Stimulated activated naive CD8-positive, alpha-beta T cell treated with anti-CD3 and anti-CD28 coated beads, Interleukin-15, Interleukin-2, amounts not matched to agents 100 ng/mL and 50 ng/mL, for 24 hours (primary cell): ENCODE results near the gene NBEA.

Source experiments
- H3K27ac Mint-ChIP-seq: one replicate; pipeline ENCODE4 v1.8.0; 2021; ENCODE audit warnings: mild to moderate bottlenecking, mixed read lengths
- H3K27me3 Mint-ChIP-seq: one replicate; pipeline ENCODE4 v1.8.0; 2021; ENCODE audit warnings: mixed read lengths
- H3K36me3 Mint-ChIP-seq: one replicate; pipeline ENCODE4 v1.8.0; 2021; ENCODE audit warnings: low read depth, mixed read lengths
- H3K4me1 Mint-ChIP-seq: one replicate; pipeline ENCODE4 v1.8.0; 2021; ENCODE audit warnings: low read depth, mixed read lengths
- H3K4me3 Mint-ChIP-seq: one replicate; pipeline ENCODE4 v1.8.0; 2021; ENCODE audit warnings: mild to moderate bottlenecking, mixed read lengths
- H3K9me3 Mint-ChIP-seq: one replicate; pipeline ENCODE4 v1.8.0; 2021; ENCODE audit warnings: mixed read lengths

The NBEA gene

DNA sequence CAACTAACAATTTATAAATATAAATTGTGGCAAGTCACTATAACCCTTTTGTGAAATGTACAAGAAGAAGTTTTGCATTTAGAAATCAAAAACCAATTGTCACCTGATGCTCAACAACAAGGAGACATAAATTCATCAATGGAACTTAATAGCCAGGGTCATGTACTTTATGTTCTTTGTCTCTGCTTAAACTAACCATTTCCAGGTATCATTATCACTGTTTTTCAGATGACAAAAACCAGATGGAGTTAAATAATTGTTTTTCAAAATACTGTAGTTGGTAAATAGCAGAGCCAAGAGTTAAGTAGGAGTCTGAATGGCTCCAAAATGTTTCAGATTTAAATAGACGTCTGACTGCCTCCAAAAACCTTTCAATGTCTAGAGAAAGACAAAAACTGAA, 606.7 kb downstream of the NBEA start:
- Mint-ChIP-seq H3K9me3 (no peaks in the 10 kb centered on the region), H3K4me3 (no peak overlapping the region), H3K4me1 (no peaks in the 10 kb centered on the region), H3K27ac (no peak overlapping the region), H3K27me3 (no peaks in the 10 kb centered on the region), H3K36me3 (no peaks in the 10 kb centered on the region)

- Mint-ChIP-seq H3K4me3 (no peak overlapping the region), H3K9me3 (no peaks in the 10 kb centered on the region), H3K4me1 (no peaks in the 10 kb centered on the region), H3K27me3 (no peaks in the 10 kb centered on the region), H3K27ac (no peak overlapping the region), H3K36me3 (no peaks in the 10 kb centered on the region)
Measured at GRCh38 chr13:35549481-35549880, 607.4 kb downstream of the NBEA start.

DNA sequence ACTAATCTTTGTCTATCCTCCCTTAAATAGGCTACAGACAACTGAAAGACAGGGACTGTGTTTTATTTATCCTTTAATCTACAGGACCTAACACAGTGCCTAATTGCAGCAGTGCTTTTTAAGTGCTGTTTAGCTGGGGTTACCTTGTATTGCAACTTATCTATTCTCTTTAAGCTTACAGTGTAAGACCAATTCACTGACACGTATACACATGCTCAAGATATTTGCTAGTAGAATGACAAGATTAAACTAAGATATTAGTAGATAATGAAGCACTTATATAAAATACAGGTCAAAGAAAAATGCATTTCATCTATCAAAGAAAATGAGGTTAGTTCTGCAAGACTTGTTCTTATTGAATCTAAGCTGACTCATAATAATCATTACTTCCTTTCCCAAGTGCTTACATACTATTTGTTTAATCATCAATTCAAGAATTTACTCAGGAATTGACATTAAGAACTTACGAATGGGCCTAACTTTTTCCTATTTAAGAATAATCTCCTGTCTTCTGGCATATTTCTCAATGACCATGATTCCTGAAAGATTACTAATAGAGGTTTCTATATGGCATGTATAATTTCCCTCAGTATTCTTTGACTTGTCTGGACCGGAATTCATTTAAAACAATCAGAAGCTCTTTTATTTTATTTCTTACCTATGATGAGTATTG, 610.2 kb downstream of the NBEA start:
- no peak overlapping the region for H3K4me3 Mint-ChIP-seq
- H3K27ac Mint-ChIP-seq = no peak overlapping the region
- H3K9me3 Mint-ChIP-seq = no peaks in the 10 kb centered on the region
- no peaks in the 10 kb centered on the region for H3K27me3 Mint-ChIP-seq
- no peaks in the 10 kb centered on the region for H3K4me1 Mint-ChIP-seq
- no peaks in the 10 kb centered on the region for H3K36me3 Mint-ChIP-seq

GRCh38 chr13:35554972-35555623, 613.0 kb downstream of the NBEA start:
- Mint-ChIP-seq H3K4me3 (no peak overlapping the region), H3K36me3 (no peaks in the 10 kb centered on the region), H3K9me3 (no peaks in the 10 kb centered on the region), H3K4me1 (no peaks in the 10 kb centered on the region), H3K27me3 (no peaks in the 10 kb centered on the region), H3K27ac (no peak overlapping the region)

- H3K27ac Mint-ChIP-seq = no peak overlapping the region
- H3K4me1 Mint-ChIP-seq = no peaks in the 10 kb centered on the region
- H3K4me3 Mint-ChIP-seq = no peak overlapping the region
- H3K9me3 Mint-ChIP-seq = no peaks in the 10 kb centered on the region
- no peaks in the 10 kb centered on the region for H3K36me3 Mint-ChIP-seq
- no peaks in the 10 kb centered on the region for H3K27me3 Mint-ChIP-seq
Measured at GRCh38 chr13:35557475-35557874, 615.4 kb downstream of the NBEA start.

DNA sequence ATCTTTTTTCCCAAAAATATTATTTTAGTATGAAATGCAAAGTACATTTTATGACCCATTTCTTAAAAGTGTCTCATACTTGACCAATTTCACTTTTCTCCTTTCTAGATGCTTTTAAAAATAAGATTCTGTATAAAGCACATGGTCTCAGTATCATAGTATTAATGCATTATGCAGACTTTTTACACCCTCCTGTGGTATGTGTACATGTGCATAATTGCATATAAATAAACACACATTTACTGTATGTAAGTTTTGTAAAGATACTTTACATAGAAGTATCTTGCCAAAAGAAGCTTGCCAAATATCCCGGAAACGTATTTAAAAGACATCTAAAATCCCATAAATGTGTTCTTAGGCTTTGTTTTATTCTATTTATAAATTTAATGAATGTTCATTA, 619.5 kb downstream of the NBEA start:
- Mint-ChIP-seq H3K9me3 (no peaks in the 10 kb centered on the region), H3K27me3 (no peaks in the 10 kb centered on the region), H3K4me1 (no peaks in the 10 kb centered on the region), H3K4me3 (no peak overlapping the region), H3K27ac (no peak overlapping the region), H3K36me3 (no peaks in the 10 kb centered on the region)

- Mint-ChIP-seq H3K9me3 (no peaks in the 10 kb centered on the region), H3K4me3 (no peak overlapping the region), H3K27me3 (no peaks in the 10 kb centered on the region), H3K4me1 (no peaks in the 10 kb centered on the region), H3K27ac (no peak overlapping the region), H3K36me3 (no peaks in the 10 kb centered on the region)
Measured at GRCh38 chr13:35565273-35565672, 623.2 kb downstream of the NBEA start.

- H3K4me3 Mint-ChIP-seq = no peak overlapping the region
- H3K27me3 Mint-ChIP-seq = no peaks in the 10 kb centered on the region
- no peak overlapping the region for H3K27ac Mint-ChIP-seq
- no peaks in the 10 kb centered on the region for H3K4me1 Mint-ChIP-seq
- H3K9me3 Mint-ChIP-seq = no peaks in the 10 kb centered on the region
- no peaks in the 10 kb centered on the region for H3K36me3 Mint-ChIP-seq
Measured at GRCh38 chr13:35566340-35566739, 624.3 kb downstream of the NBEA start.

DNA sequence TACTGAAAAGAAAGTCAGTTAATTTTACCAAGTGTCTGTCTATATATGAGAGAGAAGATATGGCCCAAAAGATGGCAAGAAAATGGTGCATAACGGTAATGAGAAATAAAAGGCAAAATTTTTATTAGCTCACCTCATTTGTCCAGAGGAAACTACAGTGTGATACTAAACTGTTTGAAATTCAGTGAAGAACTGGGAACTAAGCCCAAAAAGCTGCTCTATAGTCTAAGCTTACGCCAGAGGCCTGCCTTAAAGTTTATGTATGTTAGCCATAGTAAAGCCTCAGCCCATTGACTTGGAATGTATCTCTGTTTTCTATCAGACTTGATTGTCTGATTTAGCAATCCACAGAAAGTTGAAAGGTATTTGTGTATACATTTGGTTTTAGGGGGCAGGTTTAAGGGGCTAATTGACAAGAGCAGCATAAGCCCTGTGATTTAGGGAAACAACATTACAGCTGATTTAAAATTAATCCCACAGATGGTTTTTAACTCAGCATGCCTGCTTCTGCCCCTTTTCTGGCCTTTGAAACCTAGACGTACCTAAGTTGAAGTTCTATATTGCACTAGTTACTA, 625.4 kb downstream of the NBEA start:
- no peaks in the 10 kb centered on the region for H3K9me3 Mint-ChIP-seq
- H3K4me1 Mint-ChIP-seq = no peaks in the 10 kb centered on the region
- no peaks in the 10 kb centered on the region for H3K27me3 Mint-ChIP-seq
- no peak overlapping the region for H3K4me3 Mint-ChIP-seq
- H3K36me3 Mint-ChIP-seq = no peaks in the 10 kb centered on the region
- H3K27ac Mint-ChIP-seq = no peak overlapping the region

- Mint-ChIP-seq H3K27ac (no peak overlapping the region), H3K27me3 (no peaks in the 10 kb centered on the region), H3K36me3 (no peaks in the 10 kb centered on the region), H3K4me1 (no peaks in the 10 kb centered on the region), H3K4me3 (no peak overlapping the region), H3K9me3 (no peaks in the 10 kb centered on the region)
Measured at GRCh38 chr13:35573639-35574038, 631.6 kb downstream of the NBEA start.

DNA sequence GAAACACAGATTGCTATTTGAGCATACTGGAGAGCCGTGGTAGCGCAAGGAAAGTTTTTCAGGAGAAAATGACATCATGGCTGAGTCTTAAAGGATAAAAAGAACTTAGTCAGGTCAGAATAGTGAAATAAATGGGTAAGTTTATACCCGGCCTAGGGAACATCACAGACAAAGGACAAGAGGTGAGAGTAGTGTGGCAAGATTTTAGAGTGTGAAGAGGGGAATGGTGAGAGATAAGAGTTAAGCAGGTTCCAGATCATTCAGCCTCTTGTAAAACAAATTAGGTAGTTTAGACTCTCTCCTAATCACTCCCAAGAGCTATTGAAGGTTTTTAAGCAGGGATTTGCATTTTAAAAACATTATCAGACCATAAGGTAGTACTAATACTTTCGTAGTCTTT, 650.4 kb downstream of the NBEA start:
- H3K9me3 Mint-ChIP-seq = no peaks in the 10 kb centered on the region
- H3K4me3 Mint-ChIP-seq = no peak overlapping the region
- no peaks in the 10 kb centered on the region for H3K27me3 Mint-ChIP-seq
- no peak overlapping the region for H3K27ac Mint-ChIP-seq
- H3K36me3 Mint-ChIP-seq = no peaks in the 10 kb centered on the region
- H3K4me1 Mint-ChIP-seq = no peaks in the 10 kb centered on the region

DNA sequence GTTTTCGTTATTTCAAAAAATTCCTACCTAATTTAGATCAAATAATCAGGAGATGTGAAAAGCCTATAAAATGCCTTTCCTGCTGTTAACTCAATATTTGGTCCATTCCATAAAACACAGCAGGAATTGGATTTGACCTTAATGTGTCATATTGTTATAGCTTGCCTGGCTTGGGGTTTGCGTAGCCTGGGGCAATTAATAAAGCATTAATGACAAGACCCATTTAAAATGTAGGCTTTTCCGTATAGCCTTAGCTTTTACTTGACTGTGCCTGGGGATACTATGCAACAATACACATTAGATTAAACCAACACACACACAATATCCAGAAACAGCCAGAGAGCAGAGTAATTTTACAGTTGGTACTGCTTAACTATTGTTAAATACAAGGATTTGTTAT, 651.6 kb downstream of the NBEA start:
- no peak overlapping the region for H3K4me3 Mint-ChIP-seq
- H3K27me3 Mint-ChIP-seq = no peaks in the 10 kb centered on the region
- H3K4me1 Mint-ChIP-seq = no peaks in the 10 kb centered on the region
- H3K27ac Mint-ChIP-seq = no peak overlapping the region
- no peaks in the 10 kb centered on the region for H3K36me3 Mint-ChIP-seq
- H3K9me3 Mint-ChIP-seq = no peaks in the 10 kb centered on the region

GRCh38 chr13:35594096-35594495, 652.0 kb downstream of the NBEA start:
- Mint-ChIP-seq H3K4me3 (no peak overlapping the region), H3K27me3 (no peaks in the 10 kb centered on the region), H3K27ac (no peak overlapping the region), H3K36me3 (no peaks in the 10 kb centered on the region), H3K4me1 (no peaks in the 10 kb centered on the region), H3K9me3 (no peaks in the 10 kb centered on the region)

GRCh38 chr13:35595181-35595580, 653.1 kb downstream of the NBEA start:
- Mint-ChIP-seq H3K27me3 (no peaks in the 10 kb centered on the region), H3K27ac (no peak overlapping the region), H3K36me3 (no peaks in the 10 kb centered on the region), H3K9me3 (no peaks in the 10 kb centered on the region), H3K4me1 (no peaks in the 10 kb centered on the region), H3K4me3 (no peak overlapping the region)

- no peak overlapping the region for H3K4me3 Mint-ChIP-seq
- H3K27me3 Mint-ChIP-seq = no peaks in the 10 kb centered on the region
- H3K36me3 Mint-ChIP-seq = no peaks in the 10 kb centered on the region
- H3K4me1 Mint-ChIP-seq = no peaks in the 10 kb centered on the region
- no peak overlapping the region for H3K27ac Mint-ChIP-seq
- no peaks in the 10 kb centered on the region for H3K9me3 Mint-ChIP-seq
Measured at GRCh38 chr13:35596321-35597030, 654.4 kb downstream of the NBEA start.
